ENCODE results near the gene AHCYL2. TPM values are rescaled to one million over a fixed set of nuclear protein-coding genes. Genes with fewer than 3 reads are reported as not detected.
A peak's percentile ranks its signal among the peaks of the same experiment; 100 is the strongest.
"Not testable (repeated sequence)": the region's sequence is repeated elsewhere in the genome, so short reads cannot be mapped to it uniquely, and the experiment has no call there.

AHCYL2 gene
- total RNA-seq, 2 donors from 2014 or later = 21.5 to 39.8 TPM

- H3K27ac Mint-ChIP-seq = no peak overlapping the region
- no peaks in the 10 kb centered on the region for H3K4me1 Mint-ChIP-seq
- H3K9me3 Mint-ChIP-seq = no peaks in the 10 kb centered on the region
- no peak overlapping the region for H3K4me3 Mint-ChIP-seq
- ATAC-seq (replicated peaks) = no peak
- H3K36me3 Mint-ChIP-seq (ENCODE audit: low read depth) = no peaks in the 10 kb centered on the region
- no peaks in the 10 kb centered on the region for H3K27me3 Mint-ChIP-seq
Measured at GRCh38 chr7:129356176-129356575, 131.3 kb downstream of the AHCYL2 start.

- ATAC-seq (replicated peaks) = no peak
- no peaks in the 10 kb centered on the region for H3K36me3 Mint-ChIP-seq (ENCODE audit: low read depth)
- no peaks in the 10 kb centered on the region for H3K4me1 Mint-ChIP-seq
- H3K27ac Mint-ChIP-seq = no peak overlapping the region
- H3K4me3 Mint-ChIP-seq = no peak overlapping the region
- H3K9me3 Mint-ChIP-seq = no peaks in the 10 kb centered on the region
- H3K27me3 Mint-ChIP-seq = no peaks in the 10 kb centered on the region
Measured at GRCh38 chr7:129359176-129359575, 134.3 kb downstream of the AHCYL2 start.

- Mint-ChIP-seq H3K27ac (no peak overlapping the region), H3K9me3 (no peaks in the 10 kb centered on the region), H3K27me3 (no peaks in the 10 kb centered on the region), H3K4me3 (no peak overlapping the region), H3K4me1 (no peaks in the 10 kb centered on the region), H3K36me3 (ENCODE audit: low read depth) (no peaks in the 10 kb centered on the region)
- ATAC-seq (replicated peaks) = no peak
Measured at GRCh38 chr7:129359638-129360037, 134.8 kb downstream of the AHCYL2 start.

GRCh38 chr7:129361771-129362170 is 136.9 kb downstream of the AHCYL2 start:
- H3K27ac Mint-ChIP-seq = no peak overlapping the region
- peaks cover 2% of the 10 kb centered on the region for H3K4me1 Mint-ChIP-seq
- ATAC-seq (replicated peaks) = no peak
- no peaks in the 10 kb centered on the region for H3K36me3 Mint-ChIP-seq (ENCODE audit: low read depth)
- no peaks in the 10 kb centered on the region for H3K9me3 Mint-ChIP-seq
- H3K27me3 Mint-ChIP-seq = no peaks in the 10 kb centered on the region
- no peak overlapping the region for H3K4me3 Mint-ChIP-seq

- no peak overlapping the region for H3K4me3 Mint-ChIP-seq
- H3K4me1 Mint-ChIP-seq = peaks cover 9% of the 10 kb centered on the region
- no peak for ATAC-seq (replicated peaks)
- no peaks in the 10 kb centered on the region for H3K27me3 Mint-ChIP-seq
- H3K36me3 Mint-ChIP-seq (ENCODE audit: low read depth) = no peaks in the 10 kb centered on the region
- H3K9me3 Mint-ChIP-seq = no peaks in the 10 kb centered on the region
- H3K27ac Mint-ChIP-seq = no peak overlapping the region
Measured at GRCh38 chr7:129362496-129362895, 137.7 kb downstream of the AHCYL2 start.

GRCh38 chr7:129367349-129367699 is 142.5 kb downstream of the AHCYL2 start:
- Mint-ChIP-seq H3K4me3 (peak overlapping the region; percentile 67), H3K9me3 (no peaks in the 10 kb centered on the region), H3K27ac (peak overlapping the region; percentile 80), H3K27me3 (no peaks in the 10 kb centered on the region), H3K4me1 (peaks cover 21% of the 10 kb centered on the region), H3K36me3 (ENCODE audit: low read depth) (no peaks in the 10 kb centered on the region)
- ATAC-seq (replicated peaks) = no peak

GRCh38 chr7:129367700-129368388 is 143.0 kb downstream of the AHCYL2 start:
- H3K9me3 Mint-ChIP-seq = no peaks in the 10 kb centered on the region
- peak overlapping the region; percentile 80 for H3K27ac Mint-ChIP-seq
- peak overlapping the region; percentile 67 for H3K4me3 Mint-ChIP-seq
- peaks cover 21% of the 10 kb centered on the region for H3K4me1 Mint-ChIP-seq
- H3K27me3 Mint-ChIP-seq = no peaks in the 10 kb centered on the region
- no peaks in the 10 kb centered on the region for H3K36me3 Mint-ChIP-seq (ENCODE audit: low read depth)
- ATAC-seq (replicated peaks) = peak; percentile 89

- H3K4me1 Mint-ChIP-seq = peaks cover 21% of the 10 kb centered on the region
- no peaks in the 10 kb centered on the region for H3K36me3 Mint-ChIP-seq (ENCODE audit: low read depth)
Measured at GRCh38 chr7:129368389-129368986, 143.7 kb downstream of the AHCYL2 start.

GRCh38 chr7:129369447-129369846 is 144.6 kb downstream of the AHCYL2 start:
- Mint-ChIP-seq H3K4me3 (peak overlapping the region; percentile 67), H3K4me1 (peaks cover 21% of the 10 kb centered on the region), H3K27ac (peak overlapping the region; percentile 80)
- not testable (repeated sequence) for H3K27me3 Mint-ChIP-seq; ATAC-seq (replicated peaks); H3K36me3 Mint-ChIP-seq (ENCODE audit: low read depth); H3K9me3 Mint-ChIP-seq

More at GRCh38 chr7:129368389-129368986, 143.7 kb downstream of the AHCYL2 start:
- peak overlapping the region; percentile 80 for H3K27ac Mint-ChIP-seq
- no peaks in the 10 kb centered on the region for H3K9me3 Mint-ChIP-seq
- H3K27me3 Mint-ChIP-seq = no peaks in the 10 kb centered on the region
- H3K4me3 Mint-ChIP-seq = peak overlapping the region; percentile 67
- ATAC-seq (replicated peaks) = peak; percentile 56

GRCh38 chr7:129370812-129371211 is 146.0 kb downstream of the AHCYL2 start:
- peak overlapping the region; percentile 38 for H3K27ac Mint-ChIP-seq
- H3K36me3 Mint-ChIP-seq (ENCODE audit: low read depth) = no peaks in the 10 kb centered on the region
- peak overlapping the region; percentile 28 for H3K4me3 Mint-ChIP-seq
- H3K4me1 Mint-ChIP-seq = peaks cover 21% of the 10 kb centered on the region
- H3K9me3 Mint-ChIP-seq = no peaks in the 10 kb centered on the region
- H3K27me3 Mint-ChIP-seq = no peaks in the 10 kb centered on the region
- no peak for ATAC-seq (replicated peaks)

GRCh38 chr7:129371487-129371886 is 146.7 kb downstream of the AHCYL2 start:
- H3K36me3 Mint-ChIP-seq (ENCODE audit: low read depth) = no peaks in the 10 kb centered on the region
- H3K27me3 Mint-ChIP-seq = no peaks in the 10 kb centered on the region
- peaks cover 23% of the 10 kb centered on the region for H3K4me1 Mint-ChIP-seq
- no peak for ATAC-seq (replicated peaks)
- H3K27ac Mint-ChIP-seq = peak overlapping the region; percentile 38
- H3K4me3 Mint-ChIP-seq = peak overlapping the region; percentile 28
- no peaks in the 10 kb centered on the region for H3K9me3 Mint-ChIP-seq

- H3K4me1 Mint-ChIP-seq = peaks cover 15% of the 10 kb centered on the region
- no peaks in the 10 kb centered on the region for H3K9me3 Mint-ChIP-seq
- ATAC-seq (replicated peaks) = peak; percentile 69
- peak overlapping the region; percentile 25 for H3K4me3 Mint-ChIP-seq
- peak overlapping the region; percentile 42 for H3K27ac Mint-ChIP-seq
- H3K27me3 Mint-ChIP-seq = no peaks in the 10 kb centered on the region
- H3K36me3 Mint-ChIP-seq (ENCODE audit: low read depth) = no peaks in the 10 kb centered on the region
Measured at GRCh38 chr7:129373651-129374428, 149.0 kb downstream of the AHCYL2 start.

- Mint-ChIP-seq H3K4me3 (no peak overlapping the region), H3K4me1 (peaks cover 12% of the 10 kb centered on the region), H3K9me3 (no peaks in the 10 kb centered on the region), H3K36me3 (ENCODE audit: low read depth) (peaks cover 7% of the 10 kb centered on the region), H3K27me3 (no peaks in the 10 kb centered on the region), H3K27ac (no peak overlapping the region)
- ATAC-seq (replicated peaks) = no peak
Measured at GRCh38 chr7:129375141-129375938, 150.5 kb downstream of the AHCYL2 start.

GRCh38 chr7:129376076-129376777 is 151.4 kb downstream of the AHCYL2 start:
- no peaks in the 10 kb centered on the region for H3K27me3 Mint-ChIP-seq
- peaks cover 7% of the 10 kb centered on the region for H3K36me3 Mint-ChIP-seq (ENCODE audit: low read depth)
- peak overlapping the region; percentile 29 for H3K4me3 Mint-ChIP-seq
- H3K27ac Mint-ChIP-seq = no peak overlapping the region
- H3K9me3 Mint-ChIP-seq = no peaks in the 10 kb centered on the region
- peaks cover 12% of the 10 kb centered on the region for H3K4me1 Mint-ChIP-seq
- peak; percentile 81 for ATAC-seq (replicated peaks)

Data from activated T-helper 17 cell treated with anti-CD3 and anti-CD28 coated beads, Interleukin-2, amount 50 U/mL, for 72 hours (primary cell).